Ramos (cell line): ENCODE data around the gene PTK6.
"Not testable (repeated sequence)": the region's sequence is repeated elsewhere in the genome, so short reads cannot be mapped to it uniquely, and the experiment has no call there.

Experiments
- in situ Hi-C: fragments of 300-500 bp; cut with MboI; formaldehyde crosslinking; loops from one replicate; pipeline ENCODE4 v1.14.3; 2022; ENCODE audit warnings: low sequenced_read_pairs; ENCODE audit not compliant: unreplicated experiment

Gene PTK6

GRCh38 chr20:63536997-63537524, at the start of gene PTK6:
TSS of gene PTK6 (minus strand) at chr20:63537376. CDS start at chr20:63537314, 62 bp downstream.
- in situ Hi-C loops: no loop called here

GRCh38 chr20:63586797-63587196, 49.6 kb upstream of the PTK6 start:
- in situ Hi-C loops: no loop called here

DNA sequence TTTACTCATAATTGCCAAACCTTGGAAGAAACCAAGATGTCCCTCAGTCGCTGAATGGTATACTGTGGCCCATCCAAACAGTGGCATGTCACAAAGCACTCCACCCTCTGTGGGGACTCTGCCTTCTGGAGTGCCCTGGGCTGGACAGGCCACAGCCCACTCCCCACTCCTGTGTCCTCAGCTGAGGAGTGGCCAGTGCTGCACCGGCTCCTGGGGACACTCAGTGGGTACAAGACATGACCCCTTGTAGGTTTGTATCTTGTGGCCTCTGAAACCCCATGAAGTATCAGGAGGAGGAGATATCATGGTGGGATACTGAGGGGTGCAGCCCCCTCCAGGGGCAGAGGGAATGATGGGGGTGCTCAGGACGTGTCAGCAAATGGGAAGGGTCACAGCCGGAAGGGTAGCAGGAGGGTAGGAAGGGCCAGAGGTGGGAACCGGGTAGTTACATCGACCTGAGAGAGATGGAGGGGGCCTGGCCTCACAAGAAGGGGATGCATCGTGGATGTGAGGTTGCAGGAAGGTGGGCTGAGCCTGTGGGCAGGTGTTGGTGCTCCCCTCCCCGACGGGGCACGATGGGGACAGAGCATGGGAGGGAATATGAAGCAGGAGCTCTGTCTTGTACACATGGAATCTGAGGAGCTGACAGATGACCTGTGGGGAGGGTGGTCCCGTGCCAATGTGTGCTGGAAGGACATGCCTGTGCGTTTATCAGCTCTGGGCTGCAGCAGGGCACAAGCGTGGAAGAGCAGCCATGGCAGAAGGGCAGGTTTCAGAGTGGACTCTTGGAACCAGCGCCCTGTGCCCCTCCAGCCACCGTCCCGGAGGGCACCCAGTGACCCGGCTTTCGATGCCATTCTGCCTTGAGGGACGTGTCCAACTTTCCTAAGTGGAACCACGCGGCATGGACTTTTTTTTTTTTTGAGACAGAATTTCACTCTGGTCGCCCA, 48.7 kb upstream of the PTK6 start:
- in situ Hi-C loops: no loop called here

- in situ Hi-C loops: no loop called here
Observed at GRCh38 chr20:63582382-63583063, 45.3 kb upstream of the PTK6 start.

DNA sequence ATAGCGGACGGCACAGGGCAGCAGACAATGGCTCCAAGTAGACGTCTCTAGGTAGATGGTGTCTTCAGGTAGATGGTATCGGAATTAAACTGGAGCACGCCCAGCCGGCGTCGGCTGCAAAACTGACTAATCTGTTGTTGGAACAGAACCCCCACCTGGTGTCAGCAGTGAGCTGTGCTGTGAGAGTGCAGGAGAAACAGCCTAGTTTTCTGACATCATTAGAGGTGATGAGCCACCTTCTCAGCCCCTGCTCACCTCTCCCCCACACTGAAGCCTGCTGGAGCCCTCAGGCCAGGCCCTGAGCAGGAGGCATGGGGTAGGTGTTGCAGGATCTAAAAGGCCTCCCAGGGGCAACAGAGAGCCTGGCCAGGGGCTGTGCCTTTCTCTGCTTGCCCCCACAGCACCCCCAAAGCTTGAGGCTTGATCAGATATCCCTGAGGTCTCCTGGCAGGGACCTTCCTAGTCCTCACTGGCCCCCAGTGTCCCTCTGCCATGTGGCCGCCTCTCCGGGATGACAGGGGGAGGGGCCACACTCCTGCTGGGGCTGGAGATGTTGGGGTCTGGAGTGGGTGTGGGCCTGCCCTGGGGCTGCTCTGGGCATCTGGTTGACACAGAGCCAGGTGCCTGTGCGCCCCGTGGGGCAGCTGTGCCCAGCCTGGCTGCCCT, 43.8 kb upstream of the PTK6 start:
- in situ Hi-C loops: no loop called here

- in situ Hi-C loops: no loop called here
Observed at GRCh38 chr20:63579017-63579694, 42.0 kb upstream of the PTK6 start.

DNA sequence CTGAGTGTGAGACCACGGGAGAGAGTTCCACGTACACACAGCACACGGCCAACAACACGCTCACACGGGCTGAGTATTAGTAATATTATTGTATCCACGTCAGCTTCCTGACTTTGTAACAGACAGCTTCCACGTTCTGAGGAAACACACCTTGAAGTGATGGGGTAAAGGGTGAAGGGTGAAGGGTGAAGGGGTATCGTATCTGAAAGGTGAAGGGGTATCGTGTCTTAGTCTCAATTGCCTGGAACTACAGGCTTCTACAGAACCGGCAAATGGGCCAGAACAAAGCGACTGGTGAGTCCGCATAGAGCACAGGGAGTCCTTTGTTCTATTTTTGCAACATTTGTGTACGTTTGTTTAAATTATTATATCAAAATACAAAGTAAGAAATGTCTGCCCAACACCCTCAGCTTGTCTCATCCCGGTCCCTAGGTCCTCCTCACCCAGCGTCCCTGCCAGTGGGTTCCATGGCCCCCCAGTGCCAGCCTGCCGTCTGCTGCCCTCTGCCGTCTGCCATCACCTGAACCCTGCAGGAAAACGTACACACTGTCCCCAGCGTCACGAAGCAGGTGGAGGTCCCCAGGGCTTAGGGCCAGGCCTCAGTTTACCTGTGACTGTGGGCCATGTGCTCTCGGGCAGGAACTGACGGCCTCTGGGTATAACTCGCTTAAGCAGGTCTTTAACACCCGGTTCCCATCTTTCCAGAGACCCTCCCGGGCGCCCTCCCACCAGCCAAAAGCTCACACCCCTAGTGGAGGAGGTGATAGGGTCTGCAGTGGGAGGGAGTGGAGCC, 41.2 kb upstream of the PTK6 start:
- in situ Hi-C loops: no loop called here

DNA sequence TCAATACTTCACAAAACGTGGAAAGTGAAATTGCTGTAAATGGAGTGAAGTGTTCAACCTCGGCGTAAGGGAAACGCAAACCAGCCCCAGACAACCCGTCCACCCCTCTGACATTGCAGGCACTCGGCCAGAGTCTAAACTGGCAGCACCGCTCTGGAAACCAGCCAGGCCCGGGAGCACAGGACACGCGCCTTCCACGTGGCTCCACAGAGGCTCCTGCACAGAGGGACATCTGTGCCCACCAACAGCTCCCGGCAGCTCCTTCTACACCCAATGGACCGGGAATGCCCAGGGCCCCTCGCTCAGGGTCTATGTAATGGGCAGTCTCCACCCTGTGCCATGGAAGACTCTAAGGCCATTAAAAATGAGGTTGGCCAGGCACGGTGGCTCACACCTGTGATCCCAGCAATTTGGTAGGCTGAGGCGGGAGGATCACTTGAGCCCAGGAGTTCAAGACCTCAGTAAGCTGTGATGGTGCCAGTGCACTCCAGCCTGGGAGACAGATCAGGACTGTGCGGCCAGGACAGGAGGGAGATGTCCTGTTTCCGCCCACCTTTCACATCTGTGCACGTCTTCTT, 40.2 kb upstream of the PTK6 start:
- in situ Hi-C loops: no loop called here

DNA sequence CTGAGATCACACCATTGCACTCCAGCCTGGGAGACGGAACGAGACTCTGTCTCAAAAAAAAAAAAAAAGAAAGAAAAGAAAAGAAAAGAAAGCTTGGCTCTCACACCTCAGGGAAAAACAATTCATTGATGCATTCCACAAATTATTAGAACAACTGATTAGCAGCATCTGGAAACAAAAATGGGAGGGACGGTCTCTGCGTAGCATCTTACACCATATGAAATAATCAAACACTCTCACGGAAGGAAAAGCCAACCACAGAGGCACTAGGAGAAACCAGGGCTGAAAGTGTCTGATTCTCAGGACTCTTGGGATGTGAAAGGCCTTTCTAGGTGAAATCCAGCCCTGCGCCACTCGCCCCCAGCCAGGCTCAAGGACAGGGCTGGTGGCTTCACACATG, 39.1 kb upstream of the PTK6 start:
- in situ Hi-C loops: no loop called here

GRCh38 chr20:63574829-63575743, 37.9 kb upstream of the PTK6 start:
- in situ Hi-C loops: no loop called here

DNA sequence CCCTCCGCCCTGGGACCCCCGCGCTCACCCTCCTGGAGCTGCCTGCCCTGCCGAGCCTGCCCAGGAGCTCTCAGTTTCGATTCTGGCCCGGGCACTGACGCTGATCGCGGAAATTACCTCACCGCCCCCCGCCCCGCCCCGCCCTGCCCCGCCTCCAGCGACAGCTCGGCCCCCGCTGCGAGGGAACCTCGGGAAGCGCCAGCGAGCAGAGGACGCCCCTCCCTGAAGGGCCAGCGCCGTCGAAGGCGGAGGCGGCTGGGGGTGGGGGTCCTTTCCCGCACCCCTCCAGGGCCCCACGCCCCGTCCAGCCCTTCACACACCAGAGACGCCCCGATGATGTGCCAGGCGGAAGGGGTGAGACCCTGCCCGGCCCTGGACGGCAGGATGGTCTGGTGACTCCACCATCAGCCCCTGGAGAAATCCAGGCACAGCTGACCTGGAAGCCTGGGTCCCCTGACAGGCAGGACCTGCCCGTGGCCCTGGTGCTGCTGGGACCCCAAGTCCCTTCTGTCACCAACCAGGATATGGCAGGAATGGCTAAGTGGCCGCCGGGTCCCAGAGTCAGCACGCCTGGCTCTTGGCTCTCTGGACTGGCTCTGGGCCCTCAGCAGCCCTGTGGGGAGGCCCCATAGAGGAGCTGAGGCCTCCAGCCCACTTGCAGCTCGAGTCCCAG, 37.1 kb upstream of the PTK6 start, which contains the start of gene HELZ2:
HELZ2 (minus strand) TSS at position 84 of the 673 bp plus-strand sequence. CDS start 1,854 bp downstream, outside the sequence.
- in situ Hi-C loops: no loop called here

DNA sequence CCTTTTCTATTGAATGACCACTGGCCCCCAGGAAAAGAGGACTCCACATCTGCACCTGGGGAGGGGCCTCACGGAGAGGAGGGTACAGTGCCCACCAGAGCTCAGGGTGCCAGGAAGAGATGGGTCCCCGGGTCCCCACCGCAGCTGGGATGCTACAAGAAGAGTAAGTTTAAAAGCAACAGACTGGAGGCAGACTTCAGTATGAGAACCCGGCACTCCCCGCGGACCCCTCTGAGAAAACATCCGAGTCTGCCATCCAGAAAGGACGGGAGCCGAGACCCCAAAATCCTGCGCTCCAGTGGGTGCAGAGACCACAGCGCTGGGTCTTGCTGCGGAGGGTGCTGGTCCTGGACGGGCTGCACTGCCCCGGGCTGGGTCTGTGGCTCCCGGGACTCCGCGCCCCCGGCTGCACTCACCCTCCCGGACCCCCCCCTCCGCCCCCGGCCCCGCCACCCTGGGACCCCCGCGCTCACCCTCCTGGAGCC, 36.5 kb upstream of the PTK6 start:
- in situ Hi-C loops: no loop called here

DNA sequence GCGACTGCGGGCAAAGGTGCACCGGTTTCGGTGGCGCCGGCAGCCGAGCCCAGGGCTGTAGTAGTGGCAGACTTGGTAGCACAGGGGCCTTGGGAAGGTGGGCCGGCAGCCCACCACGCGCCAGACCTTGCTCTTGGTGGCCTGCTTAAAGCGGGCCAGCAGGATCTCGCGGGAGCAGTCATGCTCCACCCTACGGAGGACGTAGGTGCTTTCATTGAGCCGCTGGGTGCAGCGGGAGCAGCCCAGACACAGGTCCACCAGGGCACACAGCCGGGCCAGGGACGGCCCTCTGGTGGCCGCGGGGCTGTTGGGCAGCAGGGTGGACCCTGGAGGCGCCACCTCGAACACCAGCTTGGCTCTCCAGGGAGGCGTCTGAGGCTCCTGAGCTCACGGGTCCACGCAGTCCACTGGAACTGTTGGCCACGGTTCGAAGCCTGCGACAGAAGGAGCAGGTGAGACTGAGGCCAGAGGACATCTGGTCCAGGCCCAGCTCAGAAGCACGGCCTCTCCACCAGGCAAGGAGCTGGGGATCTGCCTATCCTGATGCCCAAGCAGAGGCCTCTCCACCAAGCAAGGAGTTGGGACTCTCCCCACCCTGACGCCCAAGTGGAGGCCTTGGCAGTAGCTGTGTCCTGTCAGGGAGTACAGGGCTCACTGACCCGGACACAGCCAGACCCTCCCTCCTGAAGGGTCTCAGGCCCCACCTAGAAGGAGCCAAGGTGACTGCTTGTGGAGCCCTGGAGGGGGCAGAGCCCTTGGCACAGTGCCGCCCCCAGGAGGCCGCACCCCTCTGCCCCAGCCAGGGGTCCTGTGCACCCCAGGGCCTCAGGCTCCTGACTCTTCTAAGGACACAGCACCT, 35.8 kb upstream of the PTK6 start:
- in situ Hi-C loops: no loop called here

GRCh38 chr20:63572071-63572787, 35.1 kb upstream of the PTK6 start:
- in situ Hi-C loops: no loop called here

DNA sequence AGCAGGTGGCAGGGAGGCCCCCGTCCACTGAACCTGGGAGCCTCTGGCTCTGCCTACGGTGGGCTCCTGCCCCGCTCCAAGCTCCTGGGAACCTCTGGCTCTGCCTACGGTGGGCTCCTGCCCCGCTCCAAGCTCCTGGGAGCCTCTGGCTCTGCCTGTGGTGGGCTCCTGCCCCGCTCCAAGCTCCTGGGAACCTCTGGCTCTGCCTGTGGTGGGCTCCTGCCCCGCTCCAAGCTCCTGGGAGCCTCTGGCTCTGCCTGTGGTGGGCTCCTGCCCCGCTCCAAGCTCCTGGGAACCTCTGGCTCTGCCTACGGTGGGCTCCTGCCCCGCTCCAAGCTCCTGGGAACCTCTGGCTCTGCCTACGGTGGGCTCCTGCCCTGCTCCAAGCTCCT, 33.9 kb upstream of the PTK6 start:
- in situ Hi-C loops: not testable (repeated sequence)
